Measurements from ENCODE around the gene CTCFL. TPM values are rescaled to one million over a fixed set of nuclear protein-coding genes. Genes with fewer than 3 reads are reported as not detected.
A peak's percentile ranks its signal among the peaks of the same experiment; 100 is the strongest.

CTCFL gene
- total RNA-seq, 1 donor from 2014 or later: 0.21 TPM

DNA sequence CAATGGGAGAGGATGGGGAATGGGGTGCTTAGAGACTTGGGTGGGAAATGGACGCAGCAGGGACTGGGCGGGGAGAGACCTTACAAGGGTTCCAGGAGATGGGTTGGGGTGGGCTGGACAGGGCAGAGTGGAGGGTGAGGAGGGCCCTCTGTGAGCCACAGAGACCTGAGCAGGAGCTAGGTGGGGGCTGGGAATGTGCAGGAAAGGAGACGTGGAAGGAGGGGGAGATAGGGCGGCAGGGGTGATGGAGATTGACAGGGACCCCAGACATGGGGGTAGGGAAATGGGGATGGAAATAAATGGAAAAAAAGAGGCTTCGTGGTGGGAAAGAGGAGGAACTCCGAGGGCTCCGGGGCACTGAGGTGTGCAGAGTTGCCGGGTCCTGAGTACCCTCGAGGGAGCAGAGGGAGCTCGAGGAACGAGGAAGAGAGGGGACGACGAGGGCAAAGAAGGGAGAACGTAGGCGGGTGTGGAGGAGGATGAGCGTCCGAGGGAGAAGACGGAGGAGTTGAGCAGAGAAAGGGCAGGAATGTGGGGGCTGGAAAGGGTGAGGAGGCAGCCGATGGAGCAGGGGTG is 2.0 kb upstream of the CTCFL start:
- no peak overlapping the region for H3K4me3 Mint-ChIP-seq (ENCODE audit: unreplicated experiment)
- no peaks in the 10 kb centered on the region for H3K36me3 Mint-ChIP-seq (ENCODE audit: low read depth, unreplicated experiment)
- TF ChIP-seq, protein P1, sequence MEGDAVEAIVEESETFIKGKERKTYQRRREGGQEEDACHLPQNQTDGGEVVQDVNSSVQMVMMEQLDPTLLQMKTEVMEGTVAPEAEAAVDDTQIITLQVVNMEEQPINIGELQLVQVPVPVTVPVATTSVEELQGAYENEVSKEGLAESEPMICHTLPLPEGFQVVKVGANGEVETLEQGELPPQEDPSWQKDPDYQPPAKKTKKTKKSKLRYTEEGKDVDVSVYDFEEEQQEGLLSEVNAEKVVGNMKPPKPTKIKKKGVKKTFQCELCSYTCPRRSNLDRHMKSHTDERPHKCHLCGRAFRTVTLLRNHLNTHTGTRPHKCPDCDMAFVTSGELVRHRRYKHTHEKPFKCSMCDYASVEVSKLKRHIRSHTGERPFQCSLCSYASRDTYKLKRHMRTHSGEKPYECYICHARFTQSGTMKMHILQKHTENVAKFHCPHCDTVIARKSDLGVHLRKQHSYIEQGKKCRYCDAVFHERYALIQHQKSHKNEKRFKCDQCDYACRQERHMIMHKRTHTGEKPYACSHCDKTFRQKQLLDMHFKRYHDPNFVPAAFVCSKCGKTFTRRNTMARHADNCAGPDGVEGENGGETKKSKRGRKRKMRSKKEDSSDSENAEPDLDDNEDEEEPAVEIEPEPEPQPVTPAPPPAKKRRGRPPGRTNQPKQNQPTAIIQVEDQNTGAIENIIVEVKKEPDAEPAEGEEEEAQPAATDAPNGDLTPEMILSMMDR (IDR thresholded peaks at IDR 0.05; ENCODE audit: unreplicated experiment): no peak
- no peak overlapping the region for H3K27ac Mint-ChIP-seq (ENCODE audit: unreplicated experiment)
- no peak for DNase-seq (ENCODE audit: low spot score)
- peaks cover 4% of the 10 kb centered on the region for H3K27me3 Mint-ChIP-seq (ENCODE audit: unreplicated experiment)
- no peaks in the 10 kb centered on the region for H3K9me3 Mint-ChIP-seq (ENCODE audit: unreplicated experiment)
- no peaks in the 10 kb centered on the region for H3K4me1 Mint-ChIP-seq (ENCODE audit: unreplicated experiment)

DNA sequence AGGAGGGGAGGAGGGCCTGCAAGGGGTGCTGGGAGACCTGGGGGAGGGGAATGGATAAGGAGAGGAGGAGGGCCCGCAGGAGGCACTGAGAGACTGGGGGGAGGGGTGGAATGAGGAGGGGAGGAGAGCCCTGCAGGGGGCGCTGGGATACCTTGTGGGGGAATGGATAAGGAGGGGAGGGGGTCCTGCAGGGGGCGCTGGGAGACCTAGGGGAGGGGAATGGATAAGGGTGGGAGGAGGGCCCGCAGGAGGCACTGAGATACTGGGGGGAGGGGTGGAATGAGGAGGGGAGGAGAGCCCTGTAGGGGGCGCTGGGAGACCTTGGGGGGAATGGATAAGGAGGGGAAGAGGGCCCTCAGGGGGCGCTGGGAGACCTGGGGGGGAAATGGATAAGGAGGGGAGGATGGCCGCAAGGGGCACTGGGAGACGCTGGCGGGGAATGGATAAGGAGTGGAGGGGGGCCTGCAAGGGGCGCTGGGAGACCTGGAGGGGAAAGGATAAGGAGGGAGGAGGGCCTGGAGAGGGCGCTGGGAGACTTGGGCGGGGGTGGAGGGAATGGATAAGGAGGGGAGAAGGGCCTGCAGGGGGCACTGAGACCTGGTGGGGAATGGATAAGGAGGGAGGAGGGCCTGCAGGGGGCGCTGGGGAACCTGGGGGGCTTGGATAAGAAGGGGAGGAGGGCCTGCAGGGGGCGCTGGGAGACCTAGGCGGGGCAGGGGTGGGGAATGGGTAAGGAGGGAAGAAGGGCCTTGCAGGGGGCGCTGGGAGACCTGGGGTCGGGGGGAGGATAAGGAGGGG is 1.3 kb upstream of the CTCFL start:
- no peaks in the 10 kb centered on the region for H3K9me3 Mint-ChIP-seq (ENCODE audit: unreplicated experiment)
- TF ChIP-seq, protein P1 (IDR thresholded peaks at IDR 0.05; ENCODE audit: unreplicated experiment): peak; percentile 25
- peaks cover 4% of the 10 kb centered on the region for H3K27me3 Mint-ChIP-seq (ENCODE audit: unreplicated experiment)
- DNase-seq (ENCODE audit: low spot score): peak; percentile 32
- no peak overlapping the region for H3K27ac Mint-ChIP-seq (ENCODE audit: unreplicated experiment)
- no peaks in the 10 kb centered on the region for H3K36me3 Mint-ChIP-seq (ENCODE audit: low read depth, unreplicated experiment)
- H3K4me3 Mint-ChIP-seq (ENCODE audit: unreplicated experiment): no peak overlapping the region
- H3K4me1 Mint-ChIP-seq (ENCODE audit: unreplicated experiment): no peaks in the 10 kb centered on the region

GRCh38 chr20:57525328-57526086 is 567 bp upstream of the CTCFL start:
- Mint-ChIP-seq H3K4me1 (ENCODE audit: unreplicated experiment) (no peaks in the 10 kb centered on the region), H3K36me3 (ENCODE audit: low read depth, unreplicated experiment) (no peaks in the 10 kb centered on the region), H3K27me3 (ENCODE audit: unreplicated experiment) (peaks cover 4% of the 10 kb centered on the region), H3K4me3 (ENCODE audit: unreplicated experiment) (no peak overlapping the region), H3K9me3 (ENCODE audit: unreplicated experiment) (no peaks in the 10 kb centered on the region), H3K27ac (ENCODE audit: unreplicated experiment) (no peak overlapping the region)
- TF ChIP-seq, protein P1 (IDR thresholded peaks at IDR 0.05; ENCODE audit: unreplicated experiment): no peak
- no peak for DNase-seq (ENCODE audit: low spot score)

DNA sequence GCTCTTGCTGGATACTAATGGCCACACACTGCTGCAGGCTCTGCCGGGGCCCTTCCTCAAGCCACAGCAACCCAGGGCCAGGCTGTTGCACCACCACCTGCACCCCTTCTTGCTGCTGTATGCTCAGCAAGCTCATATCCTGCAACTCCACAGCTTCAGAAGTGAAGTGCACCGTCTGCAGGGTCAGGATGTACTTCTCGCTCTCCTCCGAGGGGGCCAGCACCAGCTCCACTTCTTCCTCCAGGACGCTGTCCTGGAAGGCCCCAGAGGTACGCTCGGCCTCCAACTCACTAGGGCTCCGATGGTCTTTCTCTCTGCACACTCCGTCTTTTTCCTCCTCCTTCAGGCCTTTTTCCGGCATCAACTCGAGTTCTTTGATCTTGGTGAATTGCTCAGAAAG is 1.2 kb downstream of the CTCFL start:
- H3K9me3 Mint-ChIP-seq (ENCODE audit: unreplicated experiment): no peaks in the 10 kb centered on the region
- no peak for DNase-seq (ENCODE audit: low spot score)
- no peak overlapping the region for H3K4me3 Mint-ChIP-seq (ENCODE audit: unreplicated experiment)
- TF ChIP-seq, protein P1 (IDR thresholded peaks at IDR 0.05; ENCODE audit: unreplicated experiment): no peak
- peaks cover 4% of the 10 kb centered on the region for H3K27me3 Mint-ChIP-seq (ENCODE audit: unreplicated experiment)
- no peaks in the 10 kb centered on the region for H3K36me3 Mint-ChIP-seq (ENCODE audit: low read depth, unreplicated experiment)
- H3K27ac Mint-ChIP-seq (ENCODE audit: unreplicated experiment): no peak overlapping the region
- no peaks in the 10 kb centered on the region for H3K4me1 Mint-ChIP-seq (ENCODE audit: unreplicated experiment)

All from endothelial cell (in vitro differentiated cells).